SK-N-SH (cell line): Measurements from ENCODE around the gene RAB8B. TPM values are rescaled to one million over a fixed set of nuclear protein-coding genes. Genes with fewer than 3 reads are reported as not detected.
A peak's percentile ranks its signal among the peaks of the same experiment; 100 is the strongest.

Source experiments
- CTCF ChIA-PET: fragments of 300-600, 350-600 bp; formaldehyde crosslinking; extraction: SDS; loops from one replicate; lab custom pipeline; 2021; lab: Yijun Ruan, JAX
- POLR2A ChIA-PET: fragments of 350-600 bp; sonication (Branson Sonifier 250); formaldehyde crosslinking; extraction: SDS; loops from one replicate; lab custom pipeline; 2020; ENCODE audit warnings: antibody characterized with exemption, inconsistent platforms; lab: Yijun Ruan, JAX
- DNase-seq: peaks from one replicate; pipeline ENCODE4 v3.0.0; 2012
- H2AFZ ChIP-seq: fragments of 200-600 bp; sonication (generic); 2 replicates; pipeline ENCODE4 v1.8.1; 2016; ENCODE audit warnings: antibody characterized with exemption, mild to moderate bottlenecking, low read depth
- H3F3A ChIP-seq: fragments of 200-600 bp; sonication (generic); replicated peaks from 2 replicates; pipeline ENCODE3; 2016; ENCODE audit warnings: antibody characterized with exemption, mild to moderate bottlenecking; ENCODE audit not compliant: insufficient read depth
- H3K27ac ChIP-seq, 2 experiments: fragments of 200-500 bp in 1 of 2; fragments of 200-600 bp in 1 of 2; sonication (Bioruptor generic) in 1 of 2; sonication (generic), shearing (Covaris generic) in 1 of 2; 2 replicates each; pipeline versions ENCODE4 v1.5.1 to v1.6.1; 2014 to 2016; ENCODE audit warnings: low read depth in 2 of 2, inconsistent platforms in 1 of 2, low read length in 1 of 2, mild to moderate bottlenecking in 1 of 2, mixed read lengths in 1 of 2
- H3K27me3 ChIP-seq: fragments of 200-600 bp; sonication (generic), shearing (Covaris generic); 2 replicates; pipeline ENCODE4 v1.6.1; 2016; ENCODE audit warnings: mixed run types; ENCODE audit not compliant: insufficient read depth
- H3K36me3 ChIP-seq, 2 experiments: fragments of 200-500 bp in 1 of 2; fragments of 200-600 bp in 1 of 2; sonication (Bioruptor generic) in 1 of 2; sonication (generic) in 1 of 2; replicated peaks in 1 of 2; 2 replicates each; pipeline versions ENCODE3 to v1.5.1; 2014 to 2016; ENCODE audit warnings: low read length in 1 of 2, mild to moderate bottlenecking in 1 of 2; ENCODE audit not compliant: insufficient read depth in 2 of 2, control insufficient read depth in 1 of 2
- H3K4me1 ChIP-seq, 2 experiments: fragments of 200-500 bp in 1 of 2; fragments of 200-600 bp in 1 of 2; sonication (Bioruptor generic) in 1 of 2; sonication (generic), shearing (Covaris generic) in 1 of 2; 2 replicates each; pipeline versions ENCODE4 v1.5.1 to v1.6.1; 2014 to 2016; ENCODE audit warnings: low read depth in 1 of 2, low read length in 1 of 2, mixed run types in 1 of 2; ENCODE audit not compliant: insufficient read depth in 2 of 2, control insufficient read depth in 1 of 2
- H3K4me2 ChIP-seq: fragments of 200-600 bp; sonication (generic), shearing (Covaris generic); 2 replicates; pipeline ENCODE4 v1.6.1; 2017; ENCODE audit warnings: mixed run types
- H3K4me3 ChIP-seq, 2 experiments: fragments of 200-500 bp in 1 of 2; fragments of 200-600 bp in 1 of 2; sonication (Bioruptor generic) in 1 of 2; sonication (generic), shearing (Covaris generic) in 1 of 2; 2 replicates each; pipeline versions ENCODE4 v1.5.1 to v1.8.1; 2014 to 2016; ENCODE audit warnings: low read depth in 2 of 2, inconsistent platforms in 1 of 2, low read length in 1 of 2, mild to moderate bottlenecking in 1 of 2, mixed read lengths in 1 of 2, moderate library complexity in 1 of 2
- H3K79me2 ChIP-seq: fragments of 200-600 bp; sonication (generic); 2 replicates; pipeline ENCODE4 v1.8.1; 2017; ENCODE audit warnings: mild to moderate bottlenecking; ENCODE audit not compliant: insufficient read depth
- H3K9ac ChIP-seq: fragments of 200-600 bp; sonication (generic); 2 replicates; pipeline ENCODE4 v1.6.1; 2017; ENCODE audit warnings: mixed run types
- H3K9me2 ChIP-seq: fragments of 200-600 bp; sonication (generic); 2 replicates; pipeline ENCODE4 v1.6.1; 2017; ENCODE audit warnings: mixed run types
- H3K9me3 ChIP-seq: fragments of 200-600 bp; sonication (generic); 2 replicates; pipeline ENCODE4 v1.6.1; 2017; ENCODE audit warnings: mixed run types, mild to moderate bottlenecking, moderate library complexity
- H4K20me1 ChIP-seq: fragments of 200-600 bp; sonication (generic); 2 replicates; pipeline ENCODE4 v1.6.1; 2017; ENCODE audit warnings: mild to moderate bottlenecking, mixed run types; ENCODE audit not compliant: insufficient read depth
- ELF1 ChIP-seq: IDR thresholded peaks from 2 replicates; pipeline ENCODE4 v1.4.0; 2012
- EZH2phosphoT487 ChIP-seq: fragments of 200-600 bp; sonication (generic); IDR thresholded peaks from 2 replicates; pipeline ENCODE4 v1.6.1; 2017; ENCODE audit warnings: low read depth, mixed run types, mild to moderate bottlenecking, antibody characterized with exemption, moderate library complexity, borderline replicate concordance
- GATA2 ChIP-seq: sonication (generic); formaldehyde crosslinking; IDR thresholded peaks from 2 replicates; pipeline ENCODE4 v1.5.0; 2020; ENCODE audit warnings: mild to moderate bottlenecking, missing genetic modification reagents
- IRF3 ChIP-seq: fragments of 150-350 bp; IDR thresholded peaks from 2 replicates; pipeline ENCODE4 v1.6.1; 2016; ENCODE audit warnings: mild to moderate bottlenecking, low read depth, low read length
- MEF2A ChIP-seq: IDR thresholded peaks from 2 replicates; pipeline ENCODE4 v1.4.0; 2012; ENCODE audit warnings: low read depth, borderline replicate concordance
- NRF1 ChIP-seq: IDR thresholded peaks from 2 replicates; pipeline ENCODE4 v1.6.1; 2012; ENCODE audit warnings: low read depth, mild to moderate bottlenecking, low read length
- PBX3 ChIP-seq: IDR thresholded peaks from 2 replicates; pipeline ENCODE4; 2012
- RAD21 ChIP-seq: IDR thresholded peaks from 2 replicates; pipeline ENCODE4 v1.6.1; 2012; ENCODE audit warnings: mild to moderate bottlenecking, low read length
- RCOR1 ChIP-seq: fragments of 150-350 bp; IDR thresholded peaks from 2 replicates; pipeline ENCODE4 v1.6.1; 2017; ENCODE audit warnings: antibody characterized with exemption, low read length
- RFX5 ChIP-seq: IDR thresholded peaks from 2 replicates; pipeline ENCODE4 v1.6.1; 2012; ENCODE audit warnings: mild to moderate bottlenecking, improper control_type of control experiment, low read length
- RXRA ChIP-seq: IDR thresholded peaks from 2 replicates; pipeline ENCODE4 v1.4.0; 2012; ENCODE audit warnings: low read depth, mild to moderate bottlenecking, borderline replicate concordance
- SIN3A ChIP-seq: IDR thresholded peaks from 2 replicates; pipeline ENCODE4 v1.6.1; 2012; ENCODE audit warnings: low read depth, mild to moderate bottlenecking, low read length, moderate library complexity, borderline replicate concordance
- TAF1 ChIP-seq: IDR thresholded peaks from 2 replicates; pipeline ENCODE4 v1.6.1; 2012; ENCODE audit warnings: low read depth, mild to moderate bottlenecking, low read length, moderate library complexity, borderline replicate concordance
- TCF12 ChIP-seq: IDR thresholded peaks from 2 replicates; pipeline ENCODE4 v1.4.0; 2012
- TEAD4 ChIP-seq: IDR thresholded peaks from 2 replicates; pipeline ENCODE4 v1.4.0; 2012; ENCODE audit warnings: mild to moderate bottlenecking, borderline replicate concordance; ENCODE audit not compliant: insufficient read depth
- YY1 ChIP-seq: IDR thresholded peaks from 2 replicates; pipeline ENCODE4 v1.4.0; 2012; ENCODE audit warnings: low read depth, mild to moderate bottlenecking
- WGBS: methylation state at CpG from one replicate; pipeline ENCODE4 v1.1.6; 2017; ENCODE audit warnings: low lambda C conversion rate; 5-methylcytosine and 5-hydroxymethylcytosine counted together
- polyA plus RNA-seq, 3 experiments: library from polyadenylated mRNA; depleted of rRNA; stranded (reverse); fragments of >200 nt; gene quantifications; 2 replicates each; pipeline ENCODE4 v1.2.3, GENCODE V29; 2012
- TF ChIP-seq, protein P1 (sequence below): IDR thresholded peaks from 2 replicates; pipeline ENCODE4 v1.4.0; 2012; ENCODE audit warnings: low read depth, borderline replicate concordance
- TF ChIP-seq, protein P2 (sequence below): IDR thresholded peaks from 2 replicates; pipeline ENCODE4 v1.4.0; 2012; ENCODE audit warnings: low read depth

RAB8B gene
- polyA plus RNA-seq, 1 of the 3 experiments (the other 2 are of a cell fraction), result 5.4 TPM

DNA sequence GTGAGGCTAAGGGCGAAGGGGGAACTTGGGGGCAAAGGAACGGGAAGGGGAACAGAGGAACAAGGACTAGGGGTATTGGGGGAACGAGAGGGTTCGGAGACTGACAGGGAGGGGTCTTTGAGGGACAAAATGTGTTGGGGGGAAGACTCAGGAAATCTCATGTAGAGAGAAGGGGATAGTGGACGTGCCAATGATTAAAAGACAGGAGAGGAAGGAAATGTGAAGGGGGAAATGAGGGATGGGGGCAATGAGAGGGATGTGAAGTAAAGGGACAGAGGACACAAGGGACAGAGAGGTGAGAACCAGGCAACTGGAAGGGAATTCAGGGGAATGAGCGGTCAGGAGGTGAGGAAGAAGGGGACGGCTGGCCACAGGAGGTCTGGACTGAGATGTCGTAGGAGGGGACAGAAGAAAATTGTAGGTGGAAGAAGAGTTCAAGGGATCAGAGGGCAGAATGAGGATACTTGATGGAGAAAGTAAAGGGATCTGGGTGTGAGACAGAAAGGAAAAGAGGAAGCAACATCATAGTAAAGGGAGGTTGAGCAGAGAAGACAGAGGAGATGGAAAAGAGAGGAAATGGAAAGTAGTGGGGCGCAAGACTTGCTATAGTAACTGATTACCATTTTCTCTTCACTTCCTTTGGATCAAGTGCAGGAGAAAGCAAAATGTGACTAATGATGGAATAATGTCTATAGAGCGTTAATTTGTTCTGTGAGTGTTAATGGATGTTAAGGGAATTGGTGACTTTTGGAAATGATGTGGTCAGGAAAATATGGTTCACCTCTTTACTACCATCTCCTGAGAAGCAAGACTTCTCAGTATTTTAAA, 749 bp downstream of the RAB8B start:
- H3K4me2 ChIP-seq, result peak overlapping the region; percentile 93
- peaks cover 52% of the 10 kb centered on the region for H3K79me2 ChIP-seq
- H3F3A ChIP-seq, result peaks cover 8% of the 10 kb centered on the region
- peak overlapping the region; percentile 91 for H3K9ac ChIP-seq
- H4K20me1 ChIP-seq, result no peaks in the 10 kb centered on the region
- H3K27me3 ChIP-seq, result no peaks in the 10 kb centered on the region
- peak overlapping the region; percentile 42 to 71; a peak in 2 of 4 replicates for H3K27ac ChIP-seq
- TF ChIP-seq, protein P1, sequence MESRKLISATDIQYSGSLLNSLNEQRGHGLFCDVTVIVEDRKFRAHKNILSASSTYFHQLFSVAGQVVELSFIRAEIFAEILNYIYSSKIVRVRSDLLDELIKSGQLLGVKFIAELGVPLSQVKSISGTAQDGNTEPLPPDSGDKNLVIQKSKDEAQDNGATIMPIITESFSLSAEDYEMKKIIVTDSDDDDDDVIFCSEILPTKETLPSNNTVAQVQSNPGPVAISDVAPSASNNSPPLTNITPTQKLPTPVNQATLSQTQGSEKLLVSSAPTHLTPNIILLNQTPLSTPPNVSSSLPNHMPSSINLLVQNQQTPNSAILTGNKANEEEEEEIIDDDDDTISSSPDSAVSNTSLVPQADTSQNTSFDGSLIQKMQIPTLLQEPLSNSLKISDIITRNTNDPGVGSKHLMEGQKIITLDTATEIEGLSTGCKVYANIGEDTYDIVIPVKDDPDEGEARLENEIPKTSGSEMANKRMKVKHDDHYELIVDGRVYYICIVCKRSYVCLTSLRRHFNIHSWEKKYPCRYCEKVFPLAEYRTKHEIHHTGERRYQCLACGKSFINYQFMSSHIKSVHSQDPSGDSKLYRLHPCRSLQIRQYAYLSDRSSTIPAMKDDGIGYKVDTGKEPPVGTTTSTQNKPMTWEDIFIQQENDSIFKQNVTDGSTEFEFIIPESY, result no peak
- TF ChIP-seq EZH2phosphoT487 (no peak), YY1 (no peak), TEAD4 (no peak), IRF3 (no peak), SIN3A (no peak)
- TF ChIP-seq, all 33 proteins: peak for 0
- Histone ChIP-seq H3K4me3 (peak overlapping the region; percentile 52 to 84), H2AFZ (peak overlapping the region; percentile 83; the same call in 1 of the 2 replicates), H3K4me1 (peaks cover 5 to 19% of the 10 kb centered on the region in 2 experiments; a peak in 3 of 4 replicates), H3K9me3 (no peaks in the 10 kb centered on the region), H3K36me3 (no peaks in the 10 kb centered on the region), H3K9me2 (no peaks in the 10 kb centered on the region)
- ChIA-PET CTCF (interaction anchor here (2.0 kb wide), 1 partner anchor 13 kb away, joined by 5 read pairs; no protein-coding TSS in a partner anchor), POLR2A (interaction anchor here (1.6 kb wide), 1 partner anchor 87 kb away, joined by 5 read pairs; no protein-coding TSS in a partner anchor)
- 24% methylated on average over 10 of the region's 10 CpGs for WGBS
- DNase-seq, result no peak

DNA sequence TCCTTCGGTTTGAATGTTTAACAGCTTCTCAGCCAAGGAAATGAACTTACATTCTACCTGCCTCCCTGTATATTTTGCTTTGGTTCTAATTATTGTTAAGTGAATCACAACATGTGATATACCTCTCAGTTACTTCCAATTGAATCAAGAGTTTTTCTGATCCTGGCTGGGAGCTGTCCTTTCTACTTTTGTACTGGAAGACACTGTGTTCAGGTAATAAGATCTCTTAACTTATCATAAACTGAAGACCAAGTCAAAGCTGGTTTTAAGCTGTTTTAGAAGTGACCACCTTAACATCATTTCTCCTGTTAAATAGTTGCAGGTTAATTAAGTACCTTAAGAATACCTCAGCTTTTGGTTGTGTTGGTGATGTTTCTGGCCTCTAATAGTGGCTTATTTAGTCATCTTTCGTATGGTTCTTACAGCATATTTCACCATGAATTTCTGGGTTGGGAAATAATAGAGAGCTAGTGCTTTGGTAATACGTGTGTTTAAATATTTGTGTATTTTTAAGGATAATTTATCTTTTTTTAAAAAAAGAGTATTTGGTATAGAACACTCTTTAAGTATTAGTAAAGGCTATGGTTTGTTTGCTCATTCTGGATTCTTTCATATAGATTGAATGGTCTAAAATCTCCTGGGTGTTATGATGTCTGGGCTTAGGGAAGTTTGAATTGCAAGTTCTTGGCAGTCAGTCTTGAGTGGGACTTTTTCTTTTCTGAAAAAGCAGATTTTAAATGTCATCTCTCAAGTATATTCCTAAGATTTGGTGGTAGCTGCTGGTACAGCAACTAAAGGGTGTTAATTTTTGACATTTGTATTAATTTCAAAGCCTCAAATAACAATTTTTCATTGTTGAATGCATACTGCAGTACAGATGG, 1.6 kb downstream of the RAB8B start:
- Histone ChIP-seq H3K4me2 (peak overlapping the region; percentile 93), H3K9ac (no peak overlapping the region), H4K20me1 (no peaks in the 10 kb centered on the region), H2AFZ (no peak overlapping the region), H3K79me2 (peaks cover 61% of the 10 kb centered on the region), H3K4me3 (peak overlapping the region; percentile 52 to 84; a peak in 3 of 4 replicates), H3K4me1 (peaks cover 13 to 20% of the 10 kb centered on the region in 2 experiments; a peak in 3 of 4 replicates), H3K27ac (peak overlapping the region in 1 of 2 experiments; percentile 42; a peak in 1 of 4 replicates), H3K27me3 (no peaks in the 10 kb centered on the region), H3F3A (peaks cover 8% of the 10 kb centered on the region), H3K9me2 (no peaks in the 10 kb centered on the region), H3K36me3 (no peaks in the 10 kb centered on the region), H3K9me3 (no peaks in the 10 kb centered on the region)
- ChIA-PET POLR2A (interaction anchor here (0.6 kb wide), 1 partner anchor 28 kb away, joined by 3 read pairs; no protein-coding TSS in a partner anchor), CTCF (interaction anchor here (0.6 to 2.0 kb wide), 5 partner anchors 12 to 220 kb away, joined by 3 to 5 read pairs (median 4); no protein-coding TSS in a partner anchor)
- WGBS, result 88% methylated on average over 3 of the region's 3 CpGs
- no peak for DNase-seq
- no peak for TF ChIP-seq RCOR1
- TF ChIP-seq, protein P2, sequence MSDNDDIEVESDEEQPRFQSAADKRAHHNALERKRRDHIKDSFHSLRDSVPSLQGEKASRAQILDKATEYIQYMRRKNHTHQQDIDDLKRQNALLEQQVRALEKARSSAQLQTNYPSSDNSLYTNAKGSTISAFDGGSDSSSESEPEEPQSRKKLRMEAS, result no peak
- no peak for TF ChIP-seq RFX5
- no peak for TF ChIP-seq RAD21
- no peak for TF ChIP-seq TAF1
- TF ChIP-seq EZH2phosphoT487, result no peak
- no peak for TF ChIP-seq NRF1
- no peak for TF ChIP-seq TEAD4
- no peak for TF ChIP-seq PBX3
- TF ChIP-seq GATA2 (CRISPR knock-in tag), result no peak
- TF ChIP-seq MEF2A, result no peak
- TF ChIP-seq RXRA, result no peak
- no peak for TF ChIP-seq TCF12
- no peak for TF ChIP-seq YY1
- no peak for TF ChIP-seq ELF1
